Kidney tubule cell (primary cell): ENCODE data around the gene SYT5.
"Not testable (repeated sequence)": the region's sequence is repeated elsewhere in the genome, so short reads cannot be mapped to it uniquely, and the experiment has no call there.

Experiments used
- DNase-seq: peaks from one replicate; pipeline ENCODE4 v3.0.0-alpha.2; 2018; ENCODE audit warnings: low spot score

SYT5 gene

DNA sequence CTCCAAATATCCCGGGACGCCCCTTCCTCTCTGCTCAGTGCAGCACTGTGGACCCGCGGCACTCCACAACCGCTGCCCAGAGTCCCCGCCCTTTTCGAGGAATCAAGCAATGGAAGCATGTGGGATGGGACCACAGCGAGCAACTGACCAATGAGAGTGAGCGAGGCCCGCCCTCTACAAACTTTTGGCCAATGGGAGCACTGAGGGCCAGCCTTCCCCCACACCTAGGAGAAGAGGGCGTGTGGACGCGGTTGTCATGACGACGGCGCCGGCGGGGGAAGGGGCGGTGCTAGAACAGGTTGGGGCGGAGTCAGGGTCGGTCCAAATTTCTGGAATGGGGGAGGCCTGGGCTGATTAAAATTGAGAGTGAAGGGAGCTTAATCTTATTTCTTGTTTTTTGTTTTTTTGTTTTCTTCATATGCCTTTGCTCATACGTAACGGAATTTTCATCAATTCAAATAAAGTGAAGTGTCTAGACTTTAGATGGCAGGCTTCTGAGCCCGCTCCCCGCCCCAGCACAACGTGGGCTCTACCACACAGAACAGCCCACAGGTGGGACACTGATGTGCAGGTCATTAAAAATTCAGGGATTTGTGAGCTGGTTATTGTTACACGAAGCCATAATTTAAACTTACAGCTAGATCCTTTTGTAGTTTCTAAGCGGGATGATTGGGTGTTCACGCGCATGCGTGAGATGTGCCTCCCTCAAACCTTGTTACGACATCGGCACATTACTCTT is 13.4 kb downstream of the SYT5 start, which contains the start of gene DNAAF3:
Gene DNAAF3, minus strand, starts transcription at position 84 of the 739 bp plus-strand sequence. CDS start 200 bp downstream, outside the sequence.
- DNase-seq, result peak; percentile 98

DNA sequence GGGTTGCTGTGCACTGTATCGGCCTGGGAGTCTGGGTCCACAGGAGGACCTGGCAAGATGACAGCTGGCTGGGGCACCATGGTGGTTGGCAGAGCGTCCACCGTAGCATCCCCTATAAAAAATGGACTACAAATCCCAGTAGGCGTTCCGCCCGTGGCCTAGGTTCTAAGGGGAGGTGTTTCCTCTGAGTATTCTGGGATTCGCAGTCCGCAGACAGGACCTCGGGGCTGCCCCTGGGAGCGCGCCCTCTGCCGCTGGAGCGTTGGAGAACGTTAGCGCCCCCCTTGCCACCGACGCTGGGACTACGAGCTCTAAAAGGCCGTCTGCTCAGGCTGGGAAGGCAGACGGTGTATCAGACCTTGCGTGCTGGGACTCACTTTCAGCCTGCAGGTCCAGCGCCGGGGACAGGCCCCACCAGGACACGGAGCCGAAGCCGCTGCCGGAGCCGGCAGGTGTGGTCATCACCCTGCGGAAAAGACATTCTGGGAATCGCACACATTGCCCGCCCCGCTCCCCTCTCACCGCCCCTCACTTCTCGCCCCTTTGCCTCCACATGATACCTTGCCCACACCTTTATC is 14.0 kb downstream of the SYT5 start:
- peak; percentile 84 for DNase-seq

DNA sequence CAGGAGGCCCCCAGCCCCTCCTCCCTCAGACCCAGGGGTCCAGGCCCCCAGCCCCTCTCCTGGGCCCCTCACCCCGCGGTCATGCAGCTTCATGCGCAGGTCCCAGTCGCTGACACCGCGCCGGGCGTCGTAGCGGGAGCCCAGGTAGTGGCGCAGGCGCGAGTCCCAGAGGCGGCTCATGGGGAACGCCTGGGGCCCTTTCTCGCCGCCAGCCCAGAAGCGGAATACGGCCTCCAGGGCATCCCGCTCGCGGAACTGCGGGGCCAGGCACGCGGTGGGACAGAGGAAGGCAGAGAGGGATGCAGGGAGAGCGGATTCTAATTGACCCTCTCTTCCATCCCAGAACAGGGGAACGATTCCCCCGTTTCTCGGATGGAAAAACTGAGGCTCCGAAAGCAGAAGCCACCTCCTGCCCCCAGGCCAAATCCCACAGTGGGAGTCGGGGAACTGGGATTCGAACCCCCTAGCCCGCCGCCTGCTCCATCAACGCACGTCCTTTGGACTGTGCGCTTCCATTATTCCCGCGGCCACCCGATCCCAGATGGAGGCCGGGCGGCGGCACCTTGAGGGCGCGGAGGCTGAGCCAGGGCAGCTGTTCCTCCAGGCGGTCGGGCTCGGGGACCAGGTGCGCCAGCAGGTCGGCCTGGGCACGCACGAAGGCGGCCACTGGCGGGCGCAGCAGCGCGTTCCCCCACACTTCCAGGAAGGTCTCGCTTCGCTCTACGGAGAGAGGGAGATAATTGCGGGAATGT is 18.3 kb downstream of the SYT5 start:
- DNase-seq, result no peak

DNA sequence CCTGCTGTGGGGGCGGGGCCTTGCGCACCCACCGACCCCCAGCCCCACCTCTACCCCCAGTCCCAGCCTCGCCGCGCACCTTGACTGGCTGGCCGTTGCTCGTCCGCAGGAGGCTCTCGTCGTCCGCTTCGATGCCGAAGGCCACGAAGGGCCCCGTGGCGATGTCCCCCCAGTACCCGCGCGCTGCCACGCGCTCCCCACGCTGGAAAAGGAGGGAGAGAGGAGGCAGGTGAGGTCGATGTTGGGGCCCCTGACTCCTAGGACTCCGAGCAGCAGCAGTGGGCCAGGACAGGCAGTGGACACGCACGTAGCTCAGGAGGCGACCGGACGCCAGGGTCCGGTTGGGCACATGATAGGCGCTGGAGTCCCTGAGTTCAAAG is 19.1 kb downstream of the SYT5 start:
- DNase-seq, result no peak

DNA sequence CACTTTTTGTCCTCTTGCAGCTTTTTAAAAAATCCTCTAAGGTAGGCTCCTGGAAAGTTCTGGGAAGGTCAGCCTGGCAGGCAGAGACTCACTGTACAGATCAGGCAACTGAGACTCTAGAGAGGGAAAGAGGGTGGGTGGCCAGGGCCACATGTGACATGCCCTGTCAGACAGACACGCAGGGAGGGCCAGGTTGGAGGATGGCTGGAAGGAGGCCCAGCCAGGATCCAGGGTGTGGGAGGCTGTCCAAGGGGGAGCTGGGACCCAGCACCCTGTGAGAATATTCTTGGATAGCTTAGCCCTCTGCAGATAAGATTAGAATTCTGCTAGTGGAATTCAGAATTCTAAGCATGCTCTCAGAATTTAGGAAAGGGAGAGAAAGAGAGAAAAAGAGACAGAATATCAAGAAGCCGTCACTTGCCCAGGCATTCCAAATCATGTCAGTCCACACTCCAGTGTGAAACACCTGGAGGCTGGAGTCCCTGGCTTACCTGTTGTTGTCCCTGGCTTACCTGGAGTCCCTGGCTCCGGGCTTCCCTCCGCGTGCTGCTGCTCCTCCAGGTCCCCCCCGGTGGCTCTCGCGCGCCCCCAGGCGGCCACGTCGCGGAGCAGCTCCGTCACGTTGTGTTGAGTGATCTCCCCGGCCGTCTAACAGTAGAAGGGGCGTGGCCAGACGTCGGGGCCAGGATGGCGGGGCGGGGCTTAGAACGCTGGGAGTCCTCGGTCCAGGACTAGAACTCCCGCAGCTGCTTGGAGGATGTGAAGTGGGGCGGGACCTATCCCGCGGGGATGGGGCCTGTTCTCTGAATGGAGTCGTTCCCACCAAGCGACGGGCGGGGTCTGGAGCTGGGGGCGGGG is 19.7 kb downstream of the SYT5 start:
- peak; percentile 88 for DNase-seq

DNA sequence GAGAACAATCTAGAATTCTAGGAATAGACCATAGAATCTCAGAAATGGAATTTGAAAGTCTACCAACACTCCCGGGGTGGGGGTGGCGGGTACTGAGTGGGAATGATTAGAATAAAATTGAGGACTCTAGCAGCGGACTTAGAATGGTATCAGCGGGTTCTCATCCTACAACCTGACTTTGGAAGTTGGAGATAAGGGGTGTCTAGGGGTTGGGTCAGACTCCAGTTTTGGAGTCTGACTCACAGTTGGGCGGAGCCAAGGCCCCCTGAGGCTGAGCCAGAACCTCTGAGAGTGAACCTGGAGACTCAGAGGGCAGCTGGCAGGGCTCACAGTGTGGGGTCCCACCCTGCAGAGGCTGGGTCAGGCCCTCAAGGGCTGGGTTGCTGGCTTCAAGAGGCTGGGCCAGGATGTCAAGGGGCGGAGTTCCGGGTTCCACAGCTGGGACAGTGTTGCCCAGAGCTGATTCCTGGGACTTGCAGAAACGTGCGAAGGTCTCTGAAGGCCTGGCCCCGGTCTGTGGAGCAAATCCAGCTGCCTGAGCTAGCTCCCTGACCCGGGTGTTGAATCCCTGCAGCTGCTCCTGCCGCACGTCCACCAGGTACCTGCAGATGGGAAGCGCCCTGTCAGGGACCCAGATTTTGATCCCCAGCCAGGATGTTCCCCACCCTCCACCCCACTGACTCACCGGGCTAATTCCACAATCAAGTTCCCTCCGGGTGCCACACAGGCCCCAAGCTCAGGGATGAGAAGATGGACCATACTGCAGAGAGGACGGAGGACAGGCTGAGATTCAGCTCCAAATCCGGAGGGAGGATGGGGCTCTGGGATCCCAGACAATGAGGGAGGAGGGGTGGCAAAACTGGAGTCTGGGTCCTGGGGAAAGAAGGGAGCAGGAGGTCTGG is 21.0 kb downstream of the SYT5 start:
- no peak for DNase-seq

DNA sequence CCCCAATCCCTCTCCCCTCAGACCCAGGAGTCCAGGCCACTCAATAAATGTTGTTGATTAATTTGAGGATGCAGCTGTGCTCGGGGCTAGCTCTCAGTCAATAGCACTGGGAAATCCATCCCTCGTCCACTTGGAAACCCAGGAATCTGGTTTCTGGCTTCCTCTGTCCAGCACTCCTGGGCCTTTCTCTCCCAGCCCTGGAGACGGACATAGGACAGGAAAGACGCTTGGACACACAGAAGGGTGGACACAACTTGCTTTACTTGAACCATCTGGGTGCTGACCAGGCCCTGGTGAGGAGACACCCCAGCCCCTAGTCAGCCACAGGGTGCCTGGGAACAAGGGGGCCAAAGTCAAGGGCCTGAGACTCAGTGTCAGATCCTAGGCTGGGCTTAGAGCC is 21.7 kb downstream of the SYT5 start:
- no peak for DNase-seq

DNA sequence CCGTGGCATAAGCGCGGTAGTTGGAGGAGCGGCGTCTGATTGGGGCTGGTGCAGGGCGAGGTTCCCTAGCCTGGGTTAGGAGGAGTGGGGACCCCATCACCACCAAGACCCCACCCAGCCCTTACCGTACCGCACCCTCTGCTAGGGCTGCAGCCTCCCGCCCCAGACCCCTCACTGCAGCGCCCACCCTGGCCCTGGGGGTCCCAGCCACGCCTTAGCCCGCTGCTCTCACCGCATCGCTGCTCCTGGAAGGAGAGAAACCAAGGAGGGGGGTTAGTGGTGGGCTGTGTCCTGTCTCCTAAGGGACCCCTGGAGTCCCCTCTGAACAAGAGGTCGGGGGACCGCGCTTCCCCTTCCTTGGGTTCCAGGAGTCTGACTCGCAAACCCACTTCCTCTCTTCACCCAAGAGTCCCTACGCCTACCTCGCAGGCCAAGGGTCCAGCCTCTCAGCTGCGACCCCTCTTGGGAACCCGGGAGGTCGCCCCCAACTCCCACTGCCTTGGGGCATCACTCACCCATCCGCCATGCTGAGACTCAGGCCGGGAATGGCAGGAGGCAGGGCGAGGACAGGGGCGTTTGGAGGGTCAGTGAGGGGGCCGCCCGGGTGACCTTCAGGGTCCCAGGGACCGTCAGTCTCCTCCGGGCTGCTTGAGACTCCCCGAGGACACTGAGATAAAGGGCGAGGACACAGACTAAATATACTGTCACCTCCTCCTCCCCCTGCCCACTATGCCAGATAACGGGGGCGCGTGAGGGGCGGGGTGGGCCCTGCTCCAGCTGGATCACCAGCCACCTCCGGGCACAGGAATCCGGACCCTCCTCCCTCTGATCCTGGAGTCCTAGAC is 22.8 kb downstream of the SYT5 start, which contains the start of gene TNNI3:
Gene TNNI3, minus strand, starts transcription at position 669 of the 845 bp plus-strand sequence. Its CDS starts 143 bp downstream, at position 526.
- DNase-seq, result no peak

DNA sequence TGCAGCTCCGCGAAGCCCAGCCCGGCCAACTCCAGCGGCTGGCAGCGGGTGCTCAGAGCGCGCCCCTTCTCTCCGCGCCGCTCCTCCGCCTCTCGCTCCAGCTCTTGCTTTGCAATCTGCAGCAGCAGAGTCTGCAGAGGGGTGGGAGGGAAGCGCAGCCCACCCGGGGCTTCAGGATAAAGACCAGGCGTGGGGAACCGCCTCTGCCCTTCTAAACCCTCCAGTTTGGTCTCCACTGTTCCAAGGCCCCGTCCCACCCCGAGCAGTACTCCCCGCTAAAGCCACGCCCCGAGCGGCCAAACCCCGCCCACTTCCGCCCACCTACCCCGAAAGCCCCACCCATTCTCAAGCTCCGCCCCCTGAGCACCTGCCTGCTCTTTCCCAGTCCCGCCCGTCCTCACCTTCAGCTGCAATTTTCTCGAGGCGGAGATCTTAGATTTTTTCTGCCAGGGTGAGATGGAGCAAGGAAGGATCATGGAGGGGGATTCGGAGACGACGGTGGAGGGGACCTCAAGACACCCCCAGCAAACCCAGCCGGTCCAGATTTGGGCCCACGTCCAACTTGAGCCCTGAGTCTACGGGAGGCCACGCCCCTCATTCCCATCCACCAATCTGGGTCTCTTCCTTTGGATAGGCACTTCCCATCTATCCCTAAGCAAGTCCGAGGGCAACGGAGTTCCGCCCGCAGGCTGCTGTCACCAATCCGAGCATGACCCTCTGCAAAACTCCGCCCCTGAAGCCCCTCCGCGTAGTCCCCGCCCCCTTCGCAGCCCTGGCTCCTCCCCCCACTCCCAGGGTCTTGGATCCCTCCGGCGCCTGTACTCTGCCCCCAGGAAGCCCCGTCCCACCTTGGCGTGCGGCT is 23.7 kb downstream of the SYT5 start:
- peak; percentile 48 for DNase-seq

DNA sequence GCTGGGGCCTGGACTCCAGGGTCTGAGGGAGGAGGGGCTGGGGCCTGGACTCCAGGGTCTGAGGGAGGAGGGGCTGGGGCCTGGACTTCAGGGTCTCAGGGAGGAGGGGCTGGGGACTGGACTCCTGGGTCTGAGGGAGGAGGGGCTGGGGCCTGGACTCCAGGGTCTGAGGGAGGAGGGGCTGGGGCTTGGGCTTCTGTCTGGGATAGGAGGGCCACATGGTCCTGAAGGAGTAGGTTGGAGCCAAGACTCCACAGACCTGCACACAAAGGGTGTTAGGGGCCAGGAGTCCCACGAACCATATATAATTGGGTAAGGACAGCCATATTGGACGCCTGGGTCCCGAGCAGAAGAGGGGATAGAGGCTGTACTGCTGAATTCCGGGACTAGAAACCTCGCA is 24.3 kb downstream of the SYT5 start:
- not testable (repeated sequence) for DNase-seq

DNA sequence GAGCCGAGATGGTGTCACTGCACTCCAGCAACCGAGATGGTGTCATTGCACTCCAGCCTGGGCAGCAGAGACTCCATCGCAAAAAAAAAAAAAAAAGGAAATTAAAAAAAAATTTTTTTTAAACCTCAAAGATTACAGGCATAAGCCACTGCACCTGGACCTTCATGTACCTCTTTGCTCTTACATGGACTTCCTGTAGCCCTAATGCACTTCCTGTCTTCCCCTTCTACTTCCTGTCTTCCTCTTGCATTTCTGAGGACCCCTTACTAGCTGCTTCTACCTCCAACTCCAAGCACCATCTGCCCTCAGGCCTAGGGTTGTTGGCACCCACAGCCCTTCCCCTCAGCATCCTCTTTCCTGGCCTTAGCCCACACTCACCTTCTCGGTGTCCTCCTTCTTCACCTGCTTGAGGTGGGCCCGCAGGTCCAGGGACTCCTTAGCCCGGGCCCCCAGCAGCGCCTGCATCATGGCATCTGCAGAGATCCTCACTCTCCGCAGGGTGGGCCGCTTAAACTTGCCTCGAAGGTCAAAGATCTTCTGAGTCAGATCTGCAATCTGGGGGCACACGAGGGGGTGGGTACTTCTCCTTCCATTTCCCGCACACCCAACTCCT is 26.3 kb downstream of the SYT5 start:
- DNase-seq, result no peak

DNA sequence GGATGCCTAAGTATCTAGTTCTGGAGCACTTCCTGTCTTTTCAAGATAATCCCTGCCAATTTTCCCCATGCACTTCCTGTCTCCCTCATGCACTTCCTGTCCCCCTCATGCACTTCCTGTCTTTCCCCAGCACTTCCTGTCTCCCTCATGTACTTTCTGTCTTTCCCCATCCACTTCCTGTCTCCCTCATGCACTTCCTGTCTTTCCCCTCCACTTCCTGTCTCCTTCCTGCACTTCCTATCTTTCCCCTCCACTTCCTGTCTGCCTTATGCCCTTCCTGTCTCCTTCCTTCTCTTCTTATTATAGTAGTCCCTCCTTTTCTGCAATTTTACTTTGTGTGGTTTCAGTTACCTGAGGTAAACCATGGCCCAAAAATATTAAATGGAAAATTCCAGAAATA is 28.1 kb downstream of the SYT5 start:
- DNase-seq, result peak; percentile 32

DNA sequence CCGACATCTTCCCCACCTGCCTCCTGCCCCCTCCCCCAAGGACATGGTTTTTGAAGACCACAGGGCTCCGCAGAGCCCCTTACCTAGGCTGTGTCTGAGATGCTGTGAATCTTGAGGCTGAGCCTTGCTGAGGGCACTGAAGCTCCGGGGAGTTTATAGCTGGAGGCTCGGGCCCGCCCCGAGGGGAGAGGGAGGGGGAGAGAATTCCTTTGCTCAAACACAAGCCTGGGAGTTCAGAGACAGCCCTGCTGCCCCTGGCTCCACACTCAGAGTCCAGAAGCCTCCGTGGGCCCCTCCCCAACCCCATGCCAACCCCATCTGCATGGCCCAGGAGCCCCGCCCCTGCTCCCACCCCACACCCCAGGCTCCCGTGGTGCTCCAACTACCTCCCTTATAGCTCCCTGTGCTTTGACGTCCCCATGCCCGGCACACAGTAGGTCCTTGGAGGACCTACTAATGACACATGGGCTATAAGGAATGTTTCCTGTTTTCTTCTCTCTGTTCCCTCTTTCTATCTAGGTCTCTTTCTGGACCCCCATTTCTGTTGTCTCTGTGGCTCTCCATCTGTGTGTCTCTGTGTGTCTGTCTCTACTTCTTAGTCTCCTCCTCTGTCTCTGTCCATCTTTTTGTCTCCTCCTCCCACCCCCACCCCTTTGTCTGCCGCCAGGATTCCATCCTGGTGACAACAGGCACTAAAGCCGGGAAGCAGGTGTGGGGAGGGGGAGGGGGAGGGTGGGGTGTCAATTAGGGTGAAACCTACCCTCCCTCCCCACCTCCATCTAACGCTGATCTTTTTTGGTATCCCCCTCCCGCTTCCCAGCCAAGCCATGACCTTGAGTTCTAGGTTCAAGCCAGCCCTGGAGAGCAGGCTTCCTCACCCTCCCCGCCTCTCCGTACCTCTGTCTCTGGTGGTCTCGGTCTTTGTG is 30.7 kb downstream of the SYT5 start, which contains the start of gene TNNT1:
Gene TNNT1, minus strand, starts transcription at position 129 of the 926 bp plus-strand sequence. CDS start 2,049 bp downstream, outside the sequence.
- DNase-seq, result no peak

DNA sequence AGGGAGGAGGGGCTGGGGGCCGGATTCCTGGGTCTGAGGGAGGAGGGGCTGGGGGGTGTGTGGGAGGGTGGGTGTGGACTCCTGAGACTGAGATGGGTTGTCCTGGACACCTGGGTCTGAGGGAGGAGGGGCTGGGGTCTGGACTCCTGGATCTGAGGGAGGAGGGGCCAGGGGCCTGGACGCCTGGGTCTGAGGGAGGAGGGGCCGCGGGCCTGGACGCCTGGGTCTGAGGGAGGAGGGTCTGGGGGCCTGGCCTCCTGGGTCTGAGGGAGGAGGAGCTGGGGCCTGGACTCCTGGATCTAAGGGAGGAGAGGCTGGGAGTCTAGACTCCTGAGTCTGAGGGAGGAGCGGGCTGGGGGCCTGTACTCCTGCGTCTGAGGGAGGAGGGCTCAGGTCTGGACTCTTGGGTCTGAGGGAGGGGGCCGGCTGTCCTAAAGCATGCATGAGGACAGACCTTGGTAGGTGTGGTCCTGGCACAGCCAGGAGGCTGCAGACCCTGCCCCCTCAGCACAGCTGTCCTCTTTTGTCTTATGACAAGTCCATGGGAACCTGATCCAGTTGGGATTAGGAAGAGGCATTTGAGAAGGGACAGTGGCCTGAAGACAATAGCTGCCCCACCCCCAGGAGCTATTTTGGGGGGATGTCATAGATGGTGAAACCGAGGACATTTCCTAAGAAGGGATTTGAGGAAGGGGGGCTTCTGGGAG is 32.4 kb downstream of the SYT5 start:
- no peak for DNase-seq

DNA sequence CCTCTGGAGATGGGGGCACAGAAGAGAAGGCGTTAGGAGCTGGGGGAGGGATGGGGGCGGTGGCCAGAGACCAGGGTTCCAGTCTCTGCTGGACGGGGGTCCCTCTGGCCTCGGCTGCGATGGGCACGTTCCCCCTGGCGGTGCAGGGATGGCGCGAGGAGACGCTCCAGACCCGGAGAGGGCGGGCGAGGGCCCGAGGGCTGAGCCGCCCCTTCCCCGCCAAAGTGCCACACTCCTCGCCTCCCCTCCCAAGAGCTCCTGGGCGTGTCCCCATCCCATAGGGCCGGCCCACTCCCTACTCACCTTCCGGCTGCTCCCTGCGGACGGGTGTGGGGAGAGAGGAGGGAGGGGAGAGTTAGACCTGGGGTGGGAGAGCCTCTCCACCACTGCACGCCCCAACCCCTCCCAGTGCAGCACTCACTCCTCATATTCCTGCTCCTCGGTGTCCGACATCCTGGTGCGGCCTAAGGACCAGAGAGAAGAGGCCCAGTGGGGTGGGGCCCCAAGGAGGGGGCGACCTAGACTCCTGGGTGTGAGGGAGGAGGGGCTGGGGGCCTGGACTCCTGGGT is 33.3 kb downstream of the SYT5 start:
- DNase-seq, result peak; percentile 17

DNA sequence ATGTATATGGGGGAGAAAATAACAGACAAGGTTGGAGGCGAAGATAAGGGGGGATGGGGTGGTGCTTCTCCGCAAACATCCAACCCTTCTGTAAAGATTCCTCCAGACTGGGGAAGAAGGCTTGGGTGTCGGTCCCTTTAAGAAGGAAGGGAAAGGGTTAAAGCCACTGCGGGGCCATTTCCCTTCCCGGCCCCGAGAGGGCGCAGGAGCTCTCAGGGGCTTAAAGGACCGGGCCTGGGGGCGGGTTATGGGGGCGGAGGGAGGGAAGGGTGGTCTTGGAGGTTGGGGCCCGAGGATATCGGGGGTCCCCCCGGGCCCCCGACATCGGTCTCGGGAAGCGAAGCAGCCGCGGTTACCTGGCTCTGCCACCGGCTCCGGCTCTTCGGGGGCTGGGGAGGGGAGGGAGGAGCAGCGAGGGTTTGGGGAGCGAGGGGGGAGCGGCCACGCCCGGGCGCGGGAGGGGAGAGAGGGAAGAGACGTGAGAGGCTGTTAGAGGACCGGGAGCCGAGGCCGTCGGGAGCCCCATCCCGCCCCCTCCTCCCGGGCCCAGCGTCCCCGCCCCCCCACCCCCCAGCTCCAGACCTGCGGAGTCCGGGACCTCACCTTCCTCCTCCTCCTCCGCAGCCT is 33.9 kb downstream of the SYT5 start:
- DNase-seq, result peak; percentile 32
